ENCODE data around the gene BLOC1S6. TPM values are rescaled to one million over a fixed set of nuclear protein-coding genes. Genes with fewer than 3 reads are reported as not detected.

BLOC1S6 gene
- total and polyA plus RNA-seq, 9 of the 15 experiments (the other 6 are each of a cell fraction or from before 2014, with no cell fraction given): 18.2 to 72.4 (median 38.4) TPM

DNA sequence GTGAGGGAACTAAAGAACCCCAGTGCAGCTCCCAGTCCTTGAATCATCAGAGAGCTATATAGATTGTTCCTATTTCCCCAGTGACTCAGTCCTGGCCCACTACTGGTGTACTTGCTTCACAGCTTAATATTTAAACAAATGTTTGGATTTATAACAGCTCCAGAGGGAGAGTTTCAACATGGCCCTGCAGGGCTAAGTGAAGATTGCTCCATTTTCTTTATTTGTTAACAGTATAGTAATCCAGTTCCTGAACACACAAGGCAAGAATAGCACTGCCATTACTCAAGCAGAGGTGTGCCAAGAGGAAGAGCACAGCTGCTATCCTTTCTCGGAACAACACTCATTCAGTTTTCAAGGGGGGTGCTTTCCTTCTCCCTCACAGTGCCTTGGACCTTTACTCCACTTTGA lies 54.2 kb downstream of the BLOC1S6 start:
- intact Hi-C loops (cut with micrococcal nuclease): no loop called here
- Histone ChIP-seq H3K4me3 (no peak overlapping the region), H2AFZ (ENCODE audit: low read depth, low read length) (no peak overlapping the region), H3K4me1 (replicated peaks in 1 of 2; ENCODE audit: control insufficient read depth in 2 of 2, insufficient read depth in 2 of 2, low read length in 2 of 2) (peaks cover 0 to 4% of the 10 kb centered on the region in 2 experiments; a peak in 2 of 5 replicates), H3K79me2 (ENCODE audit: control insufficient read depth, insufficient read depth, low read length) (no peaks in the 10 kb centered on the region), H3K27ac (ENCODE audit: extremely low read depth, low read depth, low read length) (no peak overlapping the region), H3K36me3 (ENCODE audit: control insufficient read depth, insufficient read depth, low read length) (no peaks in the 10 kb centered on the region), H3K9me1 (ENCODE audit: control insufficient read depth, insufficient read depth, low read length) (no peaks in the 10 kb centered on the region), H3K9ac (ENCODE audit: insufficient read depth in 1 of 2, low read depth in 2 of 2, low read length in 2 of 2) (no peak overlapping the region), H3K4me2 (ENCODE audit: insufficient read depth, low read length) (no peak overlapping the region), H4K20me1 (replicated peaks; ENCODE audit: control insufficient read depth, insufficient read depth, low read length) (no peaks in the 10 kb centered on the region), H3K9me3 (replicated peaks; ENCODE audit: control insufficient read depth, insufficient read depth, low read depth, low read length) (no peaks in the 10 kb centered on the region), H3K27me3 (ENCODE audit: control insufficient read depth in 2 of 2, insufficient read depth in 2 of 2, low read length in 2 of 2) (peaks cover 12 to 16% of the 10 kb centered on the region in 2 experiments; a peak in 3 of 5 replicates)
- BruUV-seq (replicated peaks): no TSS peak
- WGBS (ENCODE audit: insufficient coverage, low coverage, missing lambda C conversion rate): 0% methylated on average over 1 of the region's 1 CpG
- TF ChIP-seq ELF2 (CRISPR knock-in tag; IDR thresholded peaks at IDR 0.05) (no peak), ZHX1 (conservative IDR thresholded peaks at IDR 0.05; ENCODE audit: low read length) (no peak), ZNF174 (CRISPR knock-in tag; IDR thresholded peaks at IDR 0.05) (no peak), MED1 (CRISPR knock-in tag; IDR thresholded peaks at IDR 0.05; ENCODE audit: borderline replicate concordance) (no peak), BRD9 (IDR thresholded peaks at IDR 0.05; ENCODE audit: low read depth, partially characterized antibody) (no peak), KDM4B (IDR thresholded peaks at IDR 0.05; ENCODE audit: borderline replicate concordance in 2 of 2, low read depth in 1 of 2) (no peak), HIVEP1 (CRISPR knock-in tag; IDR thresholded peaks at IDR 0.05) (no peak)
- ChIA-PET POLR2A (no interaction called here), CTCF (ENCODE audit: low intra/inter-chr PET ratio) (no interaction called here)
- ATAC-seq (no peak), DNase-seq (ENCODE audit: extremely low read depth in 1 of 4, low spot score in 3 of 4) (no peak), FAIRE-seq (no peak)
- in situ Hi-C loops (cut with MboI): no loop called here

Measured in K562 (cell line).